H1 (cell line): ENCODE data around the gene SPTBN4. TPM values are rescaled to one million over a fixed set of nuclear protein-coding genes. Genes with fewer than 3 reads are reported as not detected.

Experiments
- CTCF ChIA-PET: fragments of 300-600 bp; sonication (Branson Sonifier 250); formaldehyde crosslinking; loops from one replicate; lab custom pipeline; 2021; ENCODE audit not compliant: partially characterized antibody; lab: Charles Lee
- POLR2A ChIA-PET: fragments of 300-600 bp; sonication (Branson Sonifier 250); formaldehyde crosslinking; loops from one replicate; lab custom pipeline; 2021; ENCODE audit warnings: inconsistent platforms; ENCODE audit not compliant: partially characterized antibody; lab: Charles Lee
- DNase-seq, 2 experiments: peaks; one replicate each; pipeline versions ENCODE4 v3.0.0 to v3.0.0-alpha.2; 2010 to 2022; ENCODE audit warnings: low spot score in 2 of 2, low read depth in 1 of 2, mixed read lengths in 1 of 2
- FAIRE-seq: peaks from 2 replicates; lab custom pipeline; 2011; peaks lifted over from hg19 to GRCh38; lab: Jason Lieb, UNC
- H2AFZ ChIP-seq: 2 replicates; pipeline ENCODE4 v1.8.1; 2012; ENCODE audit warnings: low read length, inconsistent platforms
- H2AK5ac ChIP-seq: 2 replicates; pipeline ENCODE4 v1.6.1; 2013; ENCODE audit warnings: low read depth, low read length
- H2BK120ac ChIP-seq: replicated peaks from 2 replicates; pipeline ENCODE3; 2013; ENCODE audit warnings: low read depth, low read length, inconsistent platforms
- H2BK12ac ChIP-seq: 2 replicates; pipeline ENCODE4 v1.6.1; 2013; ENCODE audit warnings: low read depth, low read length
- H2BK15ac ChIP-seq: 2 replicates; pipeline ENCODE4 v1.6.1; 2013; ENCODE audit warnings: low read length
- H2BK20ac ChIP-seq: 2 replicates; pipeline ENCODE4 v1.6.1; 2013; ENCODE audit warnings: low read length
- H2BK5ac ChIP-seq: 2 replicates; pipeline ENCODE4 v1.6.1; 2013; ENCODE audit warnings: low read depth, low read length
- H3K14ac ChIP-seq: 2 replicates; pipeline ENCODE4 v1.6.1; 2013; ENCODE audit warnings: inconsistent platforms; ENCODE audit not compliant: insufficient read length
- H3K18ac ChIP-seq: 2 replicates; pipeline ENCODE4 v1.6.1; 2013; ENCODE audit warnings: low read length; ENCODE audit errors: extremely low read depth
- H3K23ac ChIP-seq: 2 replicates; pipeline ENCODE4 v1.6.1; 2013; ENCODE audit warnings: inconsistent platforms; ENCODE audit not compliant: insufficient read length
- H3K23me2 ChIP-seq: 2 replicates; pipeline ENCODE4 v1.6.1; 2013; ENCODE audit warnings: low read depth, low read length
- H3K27ac ChIP-seq: 2 replicates; pipeline ENCODE4 v1.6.1; 2011; ENCODE audit warnings: low read depth, low read length, inconsistent platforms
- H3K27me3 ChIP-seq, 4 experiments: replicated peaks in 1 of 4; 1 replicate in 1 of 4; 2 replicates in 3 of 4; pipeline versions ENCODE4 v1.6.1 to v1.8.1; 2011 to 2013; ENCODE audit warnings: low read length in 3 of 4, mild to moderate bottlenecking in 3 of 4, inconsistent platforms in 2 of 4, mixed read lengths in 2 of 4, moderate library complexity in 1 of 4; ENCODE audit not compliant: control insufficient read depth in 3 of 4, insufficient read depth in 3 of 4; ENCODE audit errors: extremely low read depth in 1 of 4
- H3K36me3 ChIP-seq, 4 experiments: 2 replicates each; pipeline versions ENCODE4 v1.6.1 to v1.8.1; 2011 to 2013; ENCODE audit warnings: mild to moderate bottlenecking in 4 of 4, low read length in 3 of 4, moderate library complexity in 2 of 4, control low read depth in 1 of 4, inconsistent platforms in 1 of 4; ENCODE audit not compliant: insufficient read depth in 4 of 4, control insufficient read depth in 2 of 4
- H3K4ac ChIP-seq: replicated peaks from 2 replicates; pipeline ENCODE3; 2013; ENCODE audit warnings: low read length, low read depth, mixed read lengths, inconsistent platforms; ENCODE audit not compliant: insufficient read length
- H3K4me1 ChIP-seq, 4 experiments: replicated peaks in 1 of 4; 1 replicate in 1 of 4; 2 replicates in 3 of 4; pipeline versions ENCODE4 v1.6.1 to v1.8.1; 2011 to 2013; ENCODE audit warnings: low read length in 3 of 4, inconsistent platforms in 2 of 4, mixed read lengths in 1 of 4; ENCODE audit not compliant: insufficient read depth in 4 of 4, control insufficient read depth in 3 of 4
- H3K4me2 ChIP-seq, 2 experiments: 2 replicates each; pipeline versions ENCODE4 v1.6.1 to v1.8.1; 2011 to 2013; ENCODE audit warnings: low read depth in 2 of 2, low read length in 2 of 2, control low read depth in 1 of 2, inconsistent platforms in 1 of 2, mild to moderate bottlenecking in 1 of 2; ENCODE audit not compliant: insufficient read depth in 1 of 2
- H3K4me3 ChIP-seq, 4 experiments: fragments of 200-600, 300-600 bp in 1 of 4; sonication (generic), shearing (Covaris generic), sonication (Bioruptor Twin) in 1 of 4; 2 replicates each; pipeline versions ENCODE4 v1.5.1 to v1.8.1; 2011 to 2016; ENCODE audit warnings: low read length in 4 of 4, low read depth in 3 of 4, control low read depth in 2 of 4, inconsistent platforms in 2 of 4, mild to moderate bottlenecking in 2 of 4, mixed read lengths in 1 of 4, moderate library complexity in 1 of 4; ENCODE audit not compliant: insufficient read depth in 2 of 4; ENCODE audit errors: extremely low read depth in 1 of 4
- H3K56ac ChIP-seq: replicated peaks from 2 replicates; pipeline ENCODE3; 2013; ENCODE audit warnings: low read depth, mild to moderate bottlenecking, mixed read lengths, low read length, inconsistent platforms; ENCODE audit not compliant: insufficient read length
- H3K79me1 ChIP-seq: 2 replicates; pipeline ENCODE4 v1.6.1; 2013; ENCODE audit warnings: low read depth, low read length, control low read depth
- H3K79me2 ChIP-seq, 2 experiments: 2 replicates each; pipeline versions ENCODE4 v1.6.1 to v1.8.1; 2012 to 2013; ENCODE audit warnings: low read length in 2 of 2, mild to moderate bottlenecking in 2 of 2, inconsistent platforms in 1 of 2; ENCODE audit not compliant: insufficient read depth in 2 of 2, control insufficient read depth in 1 of 2
- H3K9ac ChIP-seq, 4 experiments: replicated peaks in 1 of 4; 1 replicate in 1 of 4; 2 replicates in 3 of 4; pipeline versions ENCODE4 v1.6.1 to v1.8.1; 2011 to 2013; ENCODE audit warnings: low read depth in 3 of 4, low read length in 3 of 4, control low read depth in 2 of 4, mild to moderate bottlenecking in 2 of 4, moderate library complexity in 2 of 4, inconsistent platforms in 1 of 4; ENCODE audit errors: extremely low read depth in 1 of 4
- H3K9me3 ChIP-seq, 2 experiments: 2 replicates each; pipeline versions ENCODE4 v1.6.1 to v1.8.1; 2012 to 2013; ENCODE audit warnings: mild to moderate bottlenecking in 2 of 2, moderate library complexity in 2 of 2, control low read depth in 1 of 2, inconsistent platforms in 1 of 2, low read depth in 1 of 2, low read length in 1 of 2, mixed read lengths in 1 of 2; ENCODE audit not compliant: insufficient read depth in 2 of 2
- H4K20me1 ChIP-seq, 2 experiments: replicated peaks in 1 of 2; 2 replicates each; pipeline versions ENCODE3 to v1.8.1; 2011 to 2013; ENCODE audit warnings: inconsistent platforms in 2 of 2, low read length in 2 of 2, mild to moderate bottlenecking in 1 of 2; ENCODE audit not compliant: insufficient read depth in 2 of 2, control insufficient read depth in 1 of 2
- H4K5ac ChIP-seq: 2 replicates; pipeline ENCODE4 v1.6.1; 2013; ENCODE audit warnings: low read length, low read depth, mixed read lengths, inconsistent platforms; ENCODE audit not compliant: insufficient read length
- H4K8ac ChIP-seq: 2 replicates; pipeline ENCODE4 v1.8.0; 2013; ENCODE audit warnings: mild to moderate bottlenecking, moderate library complexity, low read length, inconsistent platforms; ENCODE audit not compliant: insufficient read depth; ENCODE audit errors: extremely low read depth
- H4K91ac ChIP-seq: replicated peaks from 2 replicates; pipeline ENCODE3; 2013; ENCODE audit warnings: low read length, mixed read lengths, inconsistent platforms; ENCODE audit not compliant: insufficient read length
- BRCA1 ChIP-seq: IDR thresholded peaks from 2 replicates; pipeline ENCODE4 v1.6.1; 2012; ENCODE audit warnings: low read depth, low read length, improper control_type of control experiment
- CBX5 ChIP-seq: fragments of 300-800, 300-1000 bp; sonication (generic); IDR thresholded peaks from 2 replicates; pipeline ENCODE4 v1.7.1; 2016; ENCODE audit warnings: antibody characterized with exemption, low read length, low read depth
- CEBPB ChIP-seq: IDR thresholded peaks from 2 replicates; pipeline ENCODE4 v1.6.1; 2012; ENCODE audit warnings: low read depth, low read length
- EP300 ChIP-seq, 2 experiments: IDR thresholded peaks; 1 replicate in 1 of 2; 2 replicates in 1 of 2; pipeline ENCODE4 v1.6.1; 2011 to 2012; ENCODE audit warnings: low read depth in 2 of 2, low read length in 2 of 2, mild to moderate bottlenecking in 2 of 2, borderline replicate concordance in 1 of 2, inconsistent platforms in 1 of 2, moderate library complexity in 1 of 2
- GABPA ChIP-seq: IDR thresholded peaks from 2 replicates; pipeline ENCODE4 v1.6.1; 2011; ENCODE audit warnings: mild to moderate bottlenecking, low read length, moderate library complexity, borderline replicate concordance; ENCODE audit not compliant: insufficient read depth
- HDAC2 ChIP-seq, 2 experiments: fragments of 300-600 bp in 1 of 2; sonication (generic) in 1 of 2; IDR thresholded peaks; 2 replicates each; pipeline ENCODE4 v1.6.1; 2011 to 2012; ENCODE audit warnings: low read depth in 2 of 2, low read length in 2 of 2, mild to moderate bottlenecking in 2 of 2, moderate library complexity in 2 of 2, borderline replicate concordance in 1 of 2, inconsistent platforms in 1 of 2
- MAFK ChIP-seq: IDR thresholded peaks from 2 replicates; pipeline ENCODE4 v1.6.1; 2012; ENCODE audit warnings: low read depth, mild to moderate bottlenecking, improper control_type of control experiment, low read length
- NANOG ChIP-seq: IDR thresholded peaks from 2 replicates; pipeline ENCODE4 v1.6.1; 2011; ENCODE audit warnings: low read length, low read depth, mild to moderate bottlenecking, inconsistent platforms; ENCODE audit not compliant: insufficient read depth, poor library complexity, severe bottlenecking
- POLR2A ChIP-seq, 2 experiments: IDR thresholded peaks; 1 replicate in 1 of 2; 2 replicates in 1 of 2; pipeline ENCODE4 v1.6.1; 2011; ENCODE audit warnings: low read depth in 2 of 2, low read length in 2 of 2, mild to moderate bottlenecking in 2 of 2; ENCODE audit errors: control extremely low read depth in 1 of 2
- SP4 ChIP-seq: IDR thresholded peaks from 2 replicates; pipeline ENCODE4 v1.6.1; 2012; ENCODE audit warnings: low read length, inconsistent platforms
- SRF ChIP-seq: IDR thresholded peaks from 2 replicates; pipeline ENCODE4 v1.6.1; 2011; ENCODE audit warnings: mild to moderate bottlenecking, low read depth, low read length, moderate library complexity
- TBP ChIP-seq: IDR thresholded peaks from 2 replicates; pipeline ENCODE4 v1.6.1; 2011; ENCODE audit warnings: low read depth, low read length, improper control_type of control experiment
- TCF12 ChIP-seq: IDR thresholded peaks from 2 replicates; pipeline ENCODE4 v1.6.1; 2011; ENCODE audit warnings: low read depth, mild to moderate bottlenecking, low read length
- WGBS, 2 experiments: shearing (Covaris generic) in 1 of 2; methylation state at CpG; one replicate each; pipeline versions ENCODE4 v1.1.6 to v1.1.7; 2013 to 2015; ENCODE audit warnings: low lambda C conversion rate in 2 of 2, mixed read lengths in 2 of 2, inconsistent platforms in 1 of 2, low coverage in 1 of 2, missing lambda C conversion rate in 1 of 2; ENCODE audit not compliant: insufficient replicate concordance in 2 of 2, insufficient coverage in 1 of 2, insufficient read length in 1 of 2; ENCODE audit errors: extremely low coverage in 1 of 2, missing lambda C conversion rate in 1 of 2; 5-methylcytosine and 5-hydroxymethylcytosine counted together
- polyA plus RNA-seq, 7 experiments: library from polyadenylated mRNA; depleted of rRNA in 3 of 7; stranded (reverse) in 5 of 7; unstranded in 2 of 7; fragments of >200 nt in 5 of 7; fragments of 200-250 nt in 2 of 7; gene quantifications; 1 replicate in 5 of 7; 2 replicates in 1 of 7; 4 replicates in 1 of 7; pipeline versions ENCODE4 v1.2.1 to v1.2.3, GENCODE V29; 2011 to 2013; ENCODE audit warnings: missing spikeins in 2 of 7, mixed read lengths in 2 of 7
- total RNA-seq: library from RNA; stranded (reverse); fragmentation: NEBNext Ultra II Directional; extraction: Animal tissue kit (Norgen Biotek cat#: 25700); gene quantifications from 2 replicates; pipeline ENCODE4 v1.2.1, GENCODE V29; 2021
- TF ChIP-seq, protein P1 (sequence below): IDR thresholded peaks from 2 replicates; pipeline ENCODE4 v1.6.1; 2012; ENCODE audit warnings: inconsistent platforms

SPTBN4 gene
- total and polyA plus RNA-seq, 2 of the 8 experiments (the other 6 are each of a cell fraction or from before 2014, with no cell fraction given): 1.9 to 3.0 TPM

DNA sequence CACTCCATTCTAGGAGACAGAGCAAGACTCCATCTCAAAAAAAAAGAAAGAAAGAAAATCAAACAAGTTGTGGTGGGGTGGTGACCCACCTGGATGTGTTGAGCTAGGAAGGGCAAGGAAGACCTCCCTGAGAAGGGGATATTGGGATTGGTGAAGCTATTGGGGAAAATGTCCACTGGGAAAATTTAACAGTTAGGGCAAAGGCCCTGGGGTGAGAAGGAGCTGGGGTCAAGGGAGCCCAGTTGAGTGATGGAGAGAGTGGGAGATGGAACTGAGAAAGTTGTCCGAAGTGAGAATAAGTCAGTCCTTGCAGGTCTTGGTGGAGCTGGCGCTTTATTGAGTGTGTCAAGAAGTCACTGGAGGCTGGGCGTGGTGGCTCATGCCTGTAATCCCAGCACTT lies 28.5 kb upstream of the SPTBN4 start:
- DNase-seq: no peak
- POLR2A ChIA-PET: interaction anchor here (0.7 to 4.4 kb wide), 5 partner anchors 11 to 314 kb away, joined by 3 to 23 read pairs (median 3); partner anchors contain the start of gene SERTAD1
- no peak for TF ChIP-seq CEBPB
- TF ChIP-seq TCF12: no peak
- no peak for TF ChIP-seq BRCA1
- TF ChIP-seq TBP: no peak
- no peak for TF ChIP-seq SP4
- TF ChIP-seq MAFK: no peak
- TF ChIP-seq HDAC2 (IDR thresholded peaks at IDR 0.05; ENCODE audit: borderline replicate concordance in 1 of 2, low read depth in 2 of 2, low read length in 2 of 2): no peak
- TF ChIP-seq CBX5: no peak
- TF ChIP-seq SRF: no peak
- TF ChIP-seq, protein P1, sequence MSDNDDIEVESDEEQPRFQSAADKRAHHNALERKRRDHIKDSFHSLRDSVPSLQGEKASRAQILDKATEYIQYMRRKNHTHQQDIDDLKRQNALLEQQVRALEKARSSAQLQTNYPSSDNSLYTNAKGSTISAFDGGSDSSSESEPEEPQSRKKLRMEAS: no peak
- no peak for TF ChIP-seq GABPA
- no peak for TF ChIP-seq POLR2A (IDR thresholded peaks at IDR 0.05; ENCODE audit: control extremely low read depth in 1 of 2, low read depth in 2 of 2, low read length in 2 of 2)
- TF ChIP-seq EP300 (IDR thresholded peaks at IDR 0.05; ENCODE audit: borderline replicate concordance in 1 of 2, low read depth in 2 of 2, low read length in 2 of 2): no peak
- no peak for TF ChIP-seq NANOG

More for the DNA sequence above, 28.5 kb upstream of the SPTBN4 start:
- Histone ChIP-seq H2BK12ac (no peak overlapping the region), H4K20me1 (peaks cover 0 to 5% of the 10 kb centered on the region in 2 experiments), H4K8ac (no peak overlapping the region; the same call in 1 of the 2 replicates), H3K4me1 (peaks cover 0 to 8% (median 2%) of the 10 kb centered on the region in 4 experiments; a peak in 5 of 7 replicates), H3K9ac (no peak overlapping the region), H2BK5ac (no peak overlapping the region), H3K14ac (no peak overlapping the region), H3K27ac (no peak overlapping the region), H3K4me3 (no peak overlapping the region), H3K79me1 (no peaks in the 10 kb centered on the region; the same call in 1 of the 2 replicates), H4K91ac (no peak overlapping the region), H3K23me2 (peaks cover 6% of the 10 kb centered on the region; the same call in 1 of the 2 replicates), H2AK5ac (no peak overlapping the region), H2AFZ (no peak overlapping the region), H3K4ac (no peak overlapping the region), H3K18ac (no peak overlapping the region), H2BK20ac (no peak overlapping the region), H3K27me3 (no peaks in the 10 kb centered on the region), H3K4me2 (no peak overlapping the region), H3K36me3 (peaks cover 9 to 17% (median 11%) of the 10 kb centered on the region in 4 experiments; a peak in 6 of 8 replicates), H3K79me2 (peaks cover 0 to 19% of the 10 kb centered on the region in 2 experiments; a peak in 2 of 4 replicates), H4K5ac (no peak overlapping the region), H2BK120ac (no peak overlapping the region), H3K23ac (no peak overlapping the region), H3K9me3 (no peaks in the 10 kb centered on the region), H3K56ac (no peak overlapping the region), H2BK15ac (no peak overlapping the region)
- WGBS, 2 experiments: 97% methylated on average over 3 of the region's 3 CpGs; no CpG with 5 or more reads in 1 of the 2 experiments
- CTCF ChIA-PET: interaction anchor here (0.8 to 4.4 kb wide), 6 partner anchors 10 to 110 kb away, joined by 3 to 14 read pairs (median 3); partner anchors contain the start of gene SERTAD1
- FAIRE-seq: no peak
